PC-9 (cell line): ENCODE data around the gene PIP5K1B. TPM values are rescaled to one million over a fixed set of nuclear protein-coding genes. Genes with fewer than 3 reads are reported as not detected.

Source experiments
- BruUV-seq: library from RNA; stranded (reverse); fragments of 400-500 nt; replicated peaks from 2 replicates; lab custom pipeline; 2021; lab: Mats Ljungman, UMichigan
- CTCF ChIA-PET: fragments of 300-600 bp; sonication (Branson Sonifier 250); formaldehyde crosslinking; loops from one replicate; lab custom pipeline; 2022; ENCODE audit warnings: antibody characterized with exemption; lab: Charles Lee
- POLR2A ChIA-PET: fragments of 300-600 bp; sonication (Branson Sonifier 250); formaldehyde crosslinking; loops from one replicate; lab custom pipeline; 2022; ENCODE audit warnings: antibody characterized with exemption; ENCODE audit not compliant: unreplicated experiment; lab: Charles Lee
- DNase-seq, 2 experiments: peaks; one replicate each; pipeline versions ENCODE4 v3.0.0 to v3.0.0-alpha.2; 2015 to 2022; ENCODE audit warnings: mixed read lengths in 1 of 2
- H2AFZ ChIP-seq: fragments of 200-600 bp; sonication (generic); 2 replicates; pipeline ENCODE4 v1.8.1; 2017; ENCODE audit warnings: antibody characterized with exemption
- H3F3A ChIP-seq: fragments of 200-600 bp; sonication (generic); 2 replicates; pipeline ENCODE4 v1.8.1; 2017; ENCODE audit warnings: antibody characterized with exemption, mild to moderate bottlenecking, low read depth; ENCODE audit not compliant: insufficient read depth
- H3K27ac ChIP-seq: fragments of 200-600 bp; sonication (generic); 2 replicates; pipeline ENCODE4 v1.6.1; 2016; ENCODE audit warnings: mixed run types
- H3K27me3 ChIP-seq: fragments of 200-600 bp; sonication (generic); 2 replicates; pipeline ENCODE4 v1.6.1; 2016; ENCODE audit warnings: low read depth, mixed run types; ENCODE audit not compliant: insufficient read depth
- H3K36me3 ChIP-seq: fragments of 200-600 bp; sonication (generic); 2 replicates; pipeline ENCODE4 v1.6.1; 2016; ENCODE audit warnings: low read depth, mixed run types
- H3K4me1 ChIP-seq: fragments of 200-600 bp; sonication (generic); replicated peaks from 2 replicates; pipeline ENCODE4 v1.6.1; 2016; ENCODE audit warnings: mixed run types; ENCODE audit not compliant: insufficient read depth
- H3K4me2 ChIP-seq: fragments of 200-600 bp; sonication (generic); 2 replicates; pipeline ENCODE4 v1.6.1; 2017; ENCODE audit warnings: mixed run types
- H3K4me3 ChIP-seq: fragments of 200-600 bp; sonication (generic); 2 replicates; pipeline ENCODE4 v1.6.1; 2016; ENCODE audit warnings: mixed run types
- H3K79me2 ChIP-seq: fragments of 200-600 bp; sonication (generic); 2 replicates; pipeline ENCODE4 v1.6.1; 2017; ENCODE audit warnings: low read depth, mixed run types
- H3K9me2 ChIP-seq: fragments of 200-600 bp; sonication (generic); 2 replicates; pipeline ENCODE4 v1.8.1; 2017; ENCODE audit warnings: mild to moderate bottlenecking; ENCODE audit not compliant: insufficient read depth
- H3K9me3 ChIP-seq: fragments of 200-600 bp; sonication (generic); 2 replicates; pipeline ENCODE4 v1.8.1; 2016; ENCODE audit warnings: low read depth; ENCODE audit not compliant: insufficient read depth
- H4K20me1 ChIP-seq: fragments of 200-600 bp; sonication (generic); 2 replicates; pipeline ENCODE4 v1.8.1; 2017; ENCODE audit not compliant: insufficient read depth
- CTCF ChIP-seq: fragments of 200-600 bp; sonication (generic); conservative IDR thresholded peaks from 2 replicates; pipeline ENCODE4 v1.6.1; 2017; ENCODE audit warnings: mixed run types, antibody characterized with exemption, mild to moderate bottlenecking, moderate library complexity
- EZH2 ChIP-seq: fragments of 200-600 bp; sonication (generic); IDR thresholded peaks from 2 replicates; pipeline ENCODE4 v1.8.0; 2017; ENCODE audit warnings: antibody characterized with exemption, low read depth
- intact Hi-C: fragments of 100-400 bp; cut with micrococcal nuclease; formaldehyde crosslinking; loops from one replicate; pipeline ENCODE4 v1.10.0; 2022; ENCODE audit not compliant: unreplicated experiment
- total RNA-seq: library from RNA; stranded (reverse); gene quantifications from 2 replicates; pipeline ENCODE4 v1.2.3, GENCODE V29; 2021

Gene PIP5K1B
- total RNA-seq, 1 experiment from 2014 or later, result not detected

GRCh38 chr9:68933434-68934328 lies 228.6 kb downstream of the PIP5K1B start:
- BruUV-seq, result no TSS peak
- CTCF ChIA-PET, result no interaction called here
- H3K4me3 ChIP-seq, result no peak overlapping the region

DNA sequence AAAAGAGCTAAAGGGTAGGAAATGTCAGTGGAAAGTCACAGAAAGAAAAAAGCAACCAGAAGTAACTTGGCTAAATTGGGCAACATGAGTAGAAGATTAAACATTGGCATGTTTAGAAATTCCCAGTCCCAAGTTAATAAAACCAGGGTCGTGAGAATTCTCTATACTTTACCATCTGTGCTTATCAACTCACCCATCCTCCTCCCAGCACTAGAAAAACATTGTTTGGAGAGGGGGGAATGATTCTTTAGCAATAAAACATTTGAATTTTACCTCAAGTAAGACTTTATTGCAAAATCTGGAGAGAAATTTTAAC lies 229.2 kb downstream of the PIP5K1B start:
- Histone ChIP-seq H4K20me1 (no peaks in the 10 kb centered on the region), H3K79me2 (no peaks in the 10 kb centered on the region), H3K9me3 (no peaks in the 10 kb centered on the region), H3K4me2 (no peak overlapping the region), H2AFZ (no peak overlapping the region), H3K27me3 (peaks cover 47% of the 10 kb centered on the region), H3K36me3 (no peaks in the 10 kb centered on the region), H3K4me3 (no peak overlapping the region), H3K27ac (no peak overlapping the region), H3F3A (no peaks in the 10 kb centered on the region), H3K9me2 (no peaks in the 10 kb centered on the region), H3K4me1 (no peaks in the 10 kb centered on the region)
- intact Hi-C loops, result no loop called here
- no peak for TF ChIP-seq EZH2
- no peak for TF ChIP-seq CTCF
- POLR2A ChIA-PET, result no interaction called here
- CTCF ChIA-PET, result no interaction called here
- DNase-seq, result no peak
- no TSS peak for BruUV-seq

More at GRCh38 chr9:68933434-68934328, 228.6 kb downstream of the PIP5K1B start:
- no peak overlapping the region for H3K27ac ChIP-seq
- H4K20me1 ChIP-seq, result no peaks in the 10 kb centered on the region
- no peak for DNase-seq
- no peaks in the 10 kb centered on the region for H3K4me1 ChIP-seq
- no peaks in the 10 kb centered on the region for H3K79me2 ChIP-seq
- peaks cover 44% of the 10 kb centered on the region for H3K27me3 ChIP-seq
- no peak overlapping the region for H2AFZ ChIP-seq
- POLR2A ChIA-PET, result no interaction called here
- H3K9me2 ChIP-seq, result no peaks in the 10 kb centered on the region
- intact Hi-C loops, result no loop called here
- no peak for TF ChIP-seq CTCF
- no peak for TF ChIP-seq EZH2
- no peak overlapping the region for H3K4me2 ChIP-seq
- no peaks in the 10 kb centered on the region for H3F3A ChIP-seq
- H3K36me3 ChIP-seq, result no peaks in the 10 kb centered on the region
- no peaks in the 10 kb centered on the region for H3K9me3 ChIP-seq

DNA sequence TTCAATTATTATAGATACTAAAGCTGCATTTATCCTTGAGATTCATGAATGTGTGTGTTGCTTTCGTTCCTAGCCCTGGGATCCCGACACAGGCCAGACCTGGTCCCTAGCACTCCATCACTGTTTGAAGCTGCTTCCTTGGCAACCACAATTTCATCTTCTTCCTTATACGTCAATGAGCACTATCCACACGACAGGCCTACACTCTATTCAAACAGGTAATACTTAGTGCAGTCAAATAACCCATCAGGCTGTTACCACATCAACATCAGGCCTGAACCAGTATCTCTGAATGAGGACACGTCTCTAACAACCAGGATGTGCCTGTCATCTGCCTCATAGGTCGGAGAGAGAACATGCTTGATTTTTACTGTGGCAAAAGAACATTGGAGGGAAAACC lies 235.5 kb downstream of the PIP5K1B start:
- H3K4me1 ChIP-seq, result no peaks in the 10 kb centered on the region
- H4K20me1 ChIP-seq, result no peaks in the 10 kb centered on the region
- no peaks in the 10 kb centered on the region for H3K36me3 ChIP-seq
- H2AFZ ChIP-seq, result no peak overlapping the region
- no peaks in the 10 kb centered on the region for H3K9me3 ChIP-seq
- H3F3A ChIP-seq, result no peaks in the 10 kb centered on the region
- no peak overlapping the region for H3K27ac ChIP-seq
- H3K79me2 ChIP-seq, result no peaks in the 10 kb centered on the region
- ChIA-PET CTCF (no interaction called here), POLR2A (no interaction called here)
- H3K4me3 ChIP-seq, result no peak overlapping the region
- intact Hi-C loops, result no loop called here
- H3K27me3 ChIP-seq, result peaks cover 60% of the 10 kb centered on the region
- no TSS peak for BruUV-seq
- no peaks in the 10 kb centered on the region for H3K9me2 ChIP-seq
- no peak for DNase-seq
- H3K4me2 ChIP-seq, result no peak overlapping the region
- TF ChIP-seq CTCF (no peak), EZH2 (no peak)
